HG02885 (cell line): Measurements from ENCODE around the gene SLC5A11.
"Not testable (repeated sequence)": the region's sequence is repeated elsewhere in the genome, so short reads cannot be mapped to it uniquely, and the experiment has no call there.

ENCODE experiments used
- ATAC-seq: cut with Tn5 transposase; IDR thresholded peaks from one replicate; pipeline ENCODE4 v1.9.1; 2021; ENCODE audit warnings: mild to moderate bottlenecking; ENCODE audit not compliant: unreplicated experiment, poor library complexity

The SLC5A11 gene

GRCh38 chr16:24833352-24833751 lies 12.4 kb upstream of the SLC5A11 start:
- no peak for ATAC-seq

GRCh38 chr16:24834459-24835335 lies 11.1 kb upstream of the SLC5A11 start:
- no peak for ATAC-seq

GRCh38 chr16:24836836-24837235 lies 8.9 kb upstream of the SLC5A11 start:
- ATAC-seq, result no peak

GRCh38 chr16:24837969-24838368 lies 7.8 kb upstream of the SLC5A11 start:
- ATAC-seq, result no peak

- no peak for ATAC-seq
These were observed 7.1 kb upstream of the SLC5A11 start for GRCh38 chr16:24838554-24839266.

GRCh38 chr16:24839347-24839972 lies 6.3 kb upstream of the SLC5A11 start:
- no peak for ATAC-seq

GRCh38 chr16:24841291-24841690 lies 4.5 kb upstream of the SLC5A11 start:
- ATAC-seq, result no peak

- no peak for ATAC-seq
These were observed 1.4 kb upstream of the SLC5A11 start for GRCh38 chr16:24844101-24845030.

- ATAC-seq, result not testable (repeated sequence)
These were observed 765 bp upstream of the SLC5A11 start for GRCh38 chr16:24845031-24845365.

GRCh38 chr16:24846548-24847357 lies 990 bp downstream of the SLC5A11 start:
- no peak for ATAC-seq

GRCh38 chr16:24847358-24847664 lies 1.5 kb downstream of the SLC5A11 start:
- no peak for ATAC-seq

GRCh38 chr16:24848065-24848464 lies 2.3 kb downstream of the SLC5A11 start:
- ATAC-seq, result no peak

- ATAC-seq, result no peak
These were observed 3.9 kb downstream of the SLC5A11 start for GRCh38 chr16:24849641-24850040.

- no peak for ATAC-seq
These were observed 4.7 kb downstream of the SLC5A11 start for GRCh38 chr16:24850289-24850938.

- no peak for ATAC-seq
These were observed 5.9 kb downstream of the SLC5A11 start for GRCh38 chr16:24851700-24852099.

- ATAC-seq, result no peak
These were observed 6.5 kb downstream of the SLC5A11 start for GRCh38 chr16:24852281-24852721.

- ATAC-seq, result no peak
These were observed 7.5 kb downstream of the SLC5A11 start for GRCh38 chr16:24853169-24853824.

- ATAC-seq, result no peak
These were observed 8.1 kb downstream of the SLC5A11 start for GRCh38 chr16:24853830-24854229.
